AG08395 (cell line): ENCODE data around the gene F10.
A peak's percentile ranks its signal among the peaks of the same experiment; 100 is the strongest.

Source experiments
- DNase-seq: peaks from one replicate; pipeline ENCODE4 v3.0.0; 2012; ENCODE audit warnings: mixed read lengths, low spot score

F10 gene

DNA sequence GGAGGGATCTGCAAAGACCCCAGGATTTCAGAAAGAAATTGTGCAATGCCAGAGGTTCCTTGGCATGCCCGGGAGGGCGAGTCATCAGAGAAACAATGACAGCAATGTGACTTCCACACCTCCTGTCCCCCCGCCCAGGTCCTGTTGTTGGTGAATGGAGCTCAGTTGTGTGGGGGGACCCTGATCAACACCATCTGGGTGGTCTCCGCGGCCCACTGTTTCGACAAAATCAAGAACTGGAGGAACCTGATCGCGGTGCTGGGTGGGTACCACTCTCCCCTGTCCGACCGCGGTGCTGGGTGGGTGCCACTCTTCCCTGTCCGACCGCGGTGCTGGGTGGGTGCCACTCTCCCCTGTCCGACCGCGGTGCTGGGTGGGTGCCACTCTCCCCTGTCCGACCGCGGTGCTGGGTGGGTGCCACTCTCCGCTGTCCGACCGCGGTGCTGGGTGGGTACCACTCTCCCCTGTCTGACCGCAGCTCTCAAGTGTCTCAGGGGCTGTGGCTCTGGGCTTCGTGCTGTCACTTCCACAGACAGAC lies 5.2 kb upstream of the F10 start:
- peak; percentile 52 for DNase-seq

DNA sequence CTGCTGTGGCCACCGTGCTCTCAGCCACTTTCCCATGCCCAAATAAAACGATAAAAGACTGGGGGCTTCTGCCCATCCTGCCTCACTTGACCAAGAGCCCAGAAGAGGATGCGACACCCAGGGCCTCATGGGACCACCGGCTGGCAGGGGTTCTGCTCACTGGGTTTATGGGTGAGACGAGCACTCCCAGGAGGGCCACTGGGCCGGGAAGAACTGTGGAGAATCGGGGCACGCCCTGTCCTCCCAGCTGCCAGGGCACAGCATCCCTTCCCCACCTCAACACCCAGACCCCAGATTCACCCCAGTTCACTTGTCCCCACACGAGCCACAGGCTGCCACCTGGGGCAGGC lies 4.7 kb upstream of the F10 start:
- DNase-seq, result no peak

DNA sequence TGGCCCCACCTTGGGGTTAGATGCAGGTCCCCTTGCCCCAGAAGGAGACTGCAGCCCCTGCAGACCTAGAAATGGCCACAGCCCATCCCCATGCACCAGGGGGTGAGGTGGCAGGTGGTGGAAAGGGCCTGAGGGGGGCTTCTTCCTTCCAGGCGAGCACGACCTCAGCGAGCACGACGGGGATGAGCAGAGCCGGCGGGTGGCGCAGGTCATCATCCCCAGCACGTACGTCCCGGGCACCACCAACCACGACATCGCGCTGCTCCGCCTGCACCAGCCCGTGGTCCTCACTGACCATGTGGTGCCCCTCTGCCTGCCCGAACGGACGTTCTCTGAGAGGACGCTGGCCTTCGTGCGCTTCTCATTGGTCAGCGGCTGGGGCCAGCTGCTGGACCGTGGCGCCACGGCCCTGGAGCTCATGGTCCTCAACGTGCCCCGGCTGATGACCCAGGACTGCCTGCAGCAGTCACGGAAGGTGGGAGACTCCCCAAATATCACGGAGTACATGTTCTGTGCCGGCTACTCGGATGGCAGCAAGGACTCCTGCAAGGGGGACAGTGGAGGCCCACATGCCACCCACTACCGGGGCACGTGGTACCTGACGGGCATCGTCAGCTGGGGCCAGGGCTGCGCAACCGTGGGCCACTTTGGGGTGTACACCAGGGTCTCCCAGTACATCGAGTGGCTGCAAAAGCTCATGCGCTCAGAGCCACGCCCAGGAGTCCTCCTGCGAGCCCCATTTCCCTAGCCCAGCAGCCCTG lies 4.2 kb upstream of the F10 start:
- DNase-seq, result no peak

DNA sequence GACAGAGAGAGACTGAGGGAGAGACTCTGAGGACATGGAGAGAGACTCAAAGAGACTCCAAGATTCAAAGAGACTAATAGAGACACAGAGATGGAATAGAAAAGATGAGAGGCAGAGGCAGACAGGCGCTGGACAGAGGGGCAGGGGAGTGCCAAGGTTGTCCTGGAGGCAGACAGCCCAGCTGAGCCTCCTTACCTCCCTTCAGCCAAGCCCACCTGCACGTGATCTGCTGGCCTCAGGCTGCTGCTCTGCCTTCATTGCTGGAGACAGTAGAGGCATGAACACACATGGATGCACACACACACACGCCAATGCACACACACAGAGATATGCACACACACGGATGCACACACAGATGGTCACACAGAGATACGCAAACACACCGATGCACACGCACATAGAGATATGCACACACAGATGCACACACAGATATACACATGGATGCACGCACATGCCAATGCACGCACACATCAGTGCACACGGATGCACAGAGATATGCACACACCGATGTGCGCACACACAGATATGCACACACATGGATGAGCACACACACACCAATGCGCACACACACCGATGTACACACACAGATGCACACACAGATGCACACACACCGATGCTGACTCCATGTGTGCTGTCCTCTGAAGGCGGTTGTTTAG lies 3.3 kb upstream of the F10 start:
- no peak for DNase-seq

DNA sequence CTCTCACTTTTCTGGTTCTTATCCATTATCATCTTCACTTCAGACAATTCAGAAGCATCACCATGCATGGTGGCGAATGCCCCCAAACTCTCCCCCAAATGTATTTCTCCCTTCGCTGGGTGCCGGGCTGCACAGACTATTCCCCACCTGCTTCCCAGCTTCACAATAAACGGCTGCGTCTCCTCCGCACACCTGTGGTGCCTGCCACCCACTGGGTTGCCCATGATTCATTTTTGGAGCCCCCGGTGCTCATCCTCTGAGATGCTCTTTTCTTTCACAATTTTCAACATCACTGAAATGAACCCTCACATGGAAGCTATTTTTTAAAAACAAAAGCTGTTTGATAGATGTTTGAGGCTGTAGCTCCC lies 2.8 kb upstream of the F10 start:
- DNase-seq, result no peak

DNA sequence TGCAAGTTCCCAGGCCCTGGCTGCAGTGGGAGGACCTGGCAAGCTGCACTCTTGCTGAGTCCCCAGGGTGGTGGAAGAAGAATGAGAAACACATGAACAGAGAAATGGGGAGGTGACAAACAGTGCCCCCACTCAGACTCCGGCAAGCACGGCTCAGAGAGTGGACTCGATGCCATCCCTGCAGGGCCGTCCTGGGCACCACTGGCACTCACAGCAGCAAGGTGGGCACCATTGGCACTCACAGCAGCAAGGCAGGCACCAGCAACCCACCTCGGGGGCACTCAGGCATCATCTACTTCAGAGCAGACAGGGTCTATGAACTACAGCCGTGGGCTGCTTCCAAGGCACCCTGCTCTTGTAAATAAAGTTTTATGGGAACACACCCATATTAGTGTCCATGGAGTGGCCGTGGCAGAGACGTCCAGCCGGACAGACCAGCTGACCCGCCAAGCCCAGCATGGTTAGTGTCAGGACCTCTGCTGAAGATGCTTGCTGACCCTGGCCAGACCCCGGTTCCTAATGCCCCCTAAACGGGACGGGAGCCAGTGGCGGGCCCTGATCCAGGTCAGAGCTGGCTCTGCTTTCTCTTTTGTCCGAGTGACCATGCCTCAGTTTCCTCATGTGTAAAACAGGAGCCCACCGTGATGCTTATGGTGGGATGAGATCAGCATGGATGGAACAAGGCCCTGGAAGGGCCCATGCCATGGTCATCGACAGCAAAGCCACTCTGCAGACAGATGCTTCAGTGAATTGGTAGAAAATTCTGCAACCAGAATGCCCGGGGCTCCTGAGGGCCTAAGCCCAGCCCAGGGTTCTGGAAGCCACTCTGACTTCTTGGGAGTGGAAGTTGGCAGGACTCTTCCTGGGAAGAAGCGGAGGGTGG lies 2.1 kb upstream of the F10 start:
- no peak for DNase-seq

DNA sequence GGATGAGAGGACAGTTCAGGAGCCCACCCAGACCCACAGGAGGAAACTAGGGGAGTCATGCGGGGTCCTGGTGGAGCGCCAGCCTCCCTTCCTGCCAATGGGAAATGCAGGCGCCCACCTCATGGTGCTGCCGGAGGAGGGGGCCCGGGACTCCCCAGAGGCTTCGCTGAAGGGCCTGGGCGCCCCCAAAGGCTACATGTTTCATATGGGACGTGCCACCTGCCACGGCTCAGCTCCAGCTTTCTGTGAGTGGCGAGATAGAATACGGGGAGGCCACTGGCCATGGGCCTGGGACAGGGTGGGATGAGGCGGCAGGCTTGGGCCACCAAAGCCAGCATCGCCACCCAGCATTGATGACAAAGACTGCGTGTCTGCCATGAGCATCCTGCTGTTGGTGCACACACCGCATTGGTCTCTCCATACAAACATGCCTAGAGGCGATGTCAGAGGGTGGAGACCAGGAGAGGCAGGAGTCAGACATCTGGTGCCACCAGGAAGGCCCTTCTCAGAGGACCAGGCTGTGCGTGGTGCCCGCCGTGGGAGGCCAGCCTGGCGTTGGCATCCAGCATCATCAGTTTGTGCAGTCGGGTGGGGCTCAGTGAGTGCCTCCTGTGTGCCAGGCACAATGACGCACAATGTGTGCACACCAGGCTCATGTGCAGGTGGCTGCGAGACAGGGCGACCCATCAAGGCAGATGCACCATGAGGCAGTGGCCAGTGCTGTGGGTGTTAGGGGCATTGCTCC lies 1.2 kb upstream of the F10 start:
- no peak for DNase-seq

DNA sequence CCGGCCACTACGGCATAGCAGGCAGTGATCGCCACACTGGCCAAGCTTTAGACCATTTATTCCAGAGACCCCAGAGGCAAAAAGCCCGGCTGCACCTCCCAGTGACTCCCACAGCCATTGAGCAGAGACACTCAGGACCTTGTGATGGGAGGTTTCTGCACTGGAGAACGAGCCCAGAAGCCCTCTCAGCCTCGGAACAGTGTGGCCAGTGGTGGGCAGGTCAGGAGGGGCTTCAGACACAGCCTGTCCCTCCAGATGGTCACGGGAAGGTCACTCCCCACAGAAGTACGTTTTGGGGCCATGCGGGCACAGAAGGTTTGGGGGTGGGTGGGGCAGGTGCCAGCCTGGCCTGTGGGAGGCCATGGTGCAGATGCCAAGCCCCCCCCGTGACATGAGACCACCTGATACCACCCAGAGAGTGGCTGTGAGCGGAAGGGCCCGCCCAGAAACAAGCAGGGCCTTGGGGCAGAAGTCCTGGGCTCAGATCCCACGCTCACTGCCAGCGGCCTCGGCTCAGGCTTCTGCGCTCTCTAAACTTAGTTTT lies 599 bp upstream of the F10 start:
- DNase-seq, result no peak

DNA sequence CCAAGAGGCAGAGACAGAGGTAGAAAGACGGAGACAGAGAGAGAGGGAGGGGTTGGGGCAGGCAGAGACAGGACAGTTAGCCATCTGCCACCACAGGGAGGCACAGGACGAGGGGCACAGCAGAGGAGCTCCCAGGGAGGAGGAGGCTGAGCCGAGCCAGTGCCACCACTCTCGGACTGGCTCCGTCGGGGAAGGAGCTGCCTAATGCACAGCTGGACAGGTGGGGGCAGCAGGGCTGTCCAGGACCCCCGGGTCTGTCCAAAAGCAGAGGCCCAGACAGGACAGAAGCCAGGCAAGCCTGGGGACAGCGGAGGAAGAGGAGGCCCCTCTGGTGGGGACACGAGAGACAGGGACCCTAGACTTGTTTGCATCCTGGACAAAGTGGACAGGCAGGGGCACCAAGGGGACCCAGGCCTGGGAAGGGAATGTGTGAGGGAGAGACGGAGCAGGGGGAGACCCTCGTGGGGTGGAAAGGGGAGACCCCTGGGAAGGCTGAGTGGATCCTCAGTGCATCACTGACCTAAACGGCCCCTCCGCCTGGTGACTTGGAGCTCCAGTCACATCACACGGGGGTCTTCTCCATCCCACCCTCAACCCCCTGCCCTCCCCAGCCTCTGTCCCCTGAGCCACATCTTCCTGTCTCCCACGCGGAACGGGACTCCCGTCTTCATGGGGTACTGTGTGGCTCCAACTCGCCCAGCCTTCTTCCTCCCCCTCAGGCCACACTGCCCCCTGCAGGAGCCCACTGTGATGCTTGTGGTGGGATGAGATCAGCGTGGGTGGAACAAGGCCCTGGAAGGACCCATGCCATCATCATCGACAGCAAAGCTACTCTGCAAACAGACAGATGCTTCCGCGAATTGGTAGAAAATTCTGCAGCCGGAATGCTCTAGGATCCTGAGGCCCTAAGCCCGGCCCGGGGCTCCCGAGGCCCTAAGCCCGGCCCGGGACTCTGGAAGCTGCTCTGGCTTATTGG lies 915 bp downstream of the F10 start:
- DNase-seq, result peak; percentile 60

DNA sequence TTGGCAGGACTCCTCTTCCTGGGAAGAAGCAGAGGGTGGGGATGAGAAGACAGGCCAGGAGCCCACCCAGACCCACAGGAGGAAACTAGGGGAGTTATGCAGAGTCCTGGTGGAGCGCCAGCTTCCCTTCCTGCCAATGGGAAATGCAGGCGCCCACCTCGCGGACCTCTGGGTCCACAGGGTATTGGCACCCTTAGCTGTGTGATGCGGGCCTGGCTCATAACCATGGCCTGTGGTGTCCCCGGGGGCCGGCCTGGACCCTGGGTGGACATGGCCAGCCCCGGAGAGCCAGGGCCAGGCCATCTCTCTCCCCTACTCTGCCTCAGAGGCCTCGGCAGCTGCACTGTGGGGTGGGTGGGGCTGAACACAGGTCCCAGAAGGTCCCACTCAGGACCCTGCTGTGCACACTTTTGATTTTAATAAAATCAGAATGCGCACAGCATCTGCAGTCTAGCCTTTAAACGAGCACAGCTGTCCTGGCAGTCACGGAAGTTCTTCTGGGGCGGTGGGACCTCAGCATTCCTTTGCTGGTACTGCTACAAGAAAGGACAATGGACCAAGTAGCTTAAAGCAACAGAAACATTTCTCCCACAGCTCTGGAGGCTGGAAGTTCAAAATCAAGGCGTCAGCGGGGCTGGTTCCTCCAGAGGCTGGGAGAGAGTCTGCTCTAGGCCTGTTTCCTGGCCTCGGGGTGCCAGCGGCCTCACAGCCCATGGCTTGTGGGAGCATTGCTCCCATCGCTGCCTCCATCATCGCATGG lies 1.8 kb downstream of the F10 start:
- DNase-seq, result no peak

DNA sequence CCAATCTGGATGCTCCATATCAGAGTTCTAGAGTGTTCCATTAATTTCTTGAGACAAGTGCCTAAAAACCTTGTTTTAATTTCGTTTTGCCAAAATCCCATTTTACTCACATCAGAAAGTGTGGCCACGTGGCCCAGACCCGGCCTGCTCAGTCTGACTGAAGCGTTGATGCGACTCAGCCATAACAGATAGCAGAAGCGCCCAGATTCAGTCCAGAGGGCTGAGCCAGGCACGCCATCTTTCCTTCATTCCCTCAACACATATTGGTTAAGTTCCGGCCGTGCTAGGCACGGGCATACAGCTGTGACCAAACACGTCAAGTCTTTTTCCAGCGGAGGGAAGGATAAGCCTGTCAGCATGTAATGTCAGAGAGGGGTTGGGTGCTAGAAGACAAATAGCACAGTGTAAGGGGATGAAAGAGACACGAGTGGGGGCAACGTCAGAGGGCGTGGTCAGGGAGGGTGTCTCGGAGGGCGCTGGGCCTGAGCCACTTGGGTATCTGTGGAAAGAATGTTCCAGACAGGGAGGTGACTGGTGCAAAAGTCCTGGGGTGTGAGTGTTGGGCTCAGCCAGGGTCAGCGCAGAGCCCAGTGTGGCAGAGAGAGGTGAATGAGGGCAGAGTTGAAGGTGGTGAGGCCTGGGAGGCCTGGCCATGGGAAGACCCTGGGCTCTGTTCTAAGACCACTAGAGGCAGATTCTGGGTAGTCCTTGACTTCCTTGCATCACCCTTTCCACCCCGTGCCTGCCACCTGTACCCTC lies 3.1 kb downstream of the F10 start:
- DNase-seq, result no peak

DNA sequence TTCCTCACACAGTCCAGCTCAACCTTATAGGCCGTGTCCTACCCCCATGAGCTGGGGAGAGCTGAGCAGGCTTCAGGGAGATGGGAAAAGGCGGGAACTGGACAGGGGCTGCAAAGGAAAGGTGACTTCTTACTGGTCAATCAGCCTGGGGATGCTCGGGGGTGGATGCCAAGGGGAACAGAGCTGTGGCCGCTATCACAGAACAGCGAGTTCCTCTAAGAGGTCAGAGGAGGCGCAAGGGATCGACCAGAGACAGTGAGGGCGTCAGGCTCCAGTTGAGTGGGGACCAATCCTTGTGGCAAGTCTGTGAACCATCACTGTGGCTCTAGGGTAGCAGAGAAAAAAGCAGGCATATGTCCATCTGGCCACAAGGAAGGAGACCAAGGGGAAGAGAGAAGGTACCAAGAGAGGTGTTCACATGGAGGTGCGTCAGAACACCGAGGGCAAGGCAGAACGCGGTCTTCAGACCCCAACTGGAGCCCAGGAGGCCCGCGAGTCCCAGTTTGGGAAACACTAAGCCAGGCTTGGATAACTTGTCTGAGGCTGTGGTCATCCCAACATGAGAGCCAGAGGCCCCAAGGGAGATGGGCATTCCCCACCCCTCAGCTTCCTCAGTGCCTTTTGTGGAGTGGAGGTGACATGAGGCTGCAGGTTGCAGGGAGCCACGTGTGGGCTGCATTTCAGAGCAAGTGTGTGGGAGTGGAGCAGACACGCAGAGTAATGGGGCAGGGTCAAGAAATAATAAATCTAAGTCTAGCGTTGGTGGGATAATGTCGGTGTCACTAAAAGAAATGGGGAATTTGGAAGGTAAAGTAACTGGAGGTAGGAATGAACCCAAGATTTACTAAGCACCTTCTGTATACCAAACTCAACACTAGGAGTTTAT lies 3.9 kb downstream of the F10 start:
- DNase-seq, result no peak

DNA sequence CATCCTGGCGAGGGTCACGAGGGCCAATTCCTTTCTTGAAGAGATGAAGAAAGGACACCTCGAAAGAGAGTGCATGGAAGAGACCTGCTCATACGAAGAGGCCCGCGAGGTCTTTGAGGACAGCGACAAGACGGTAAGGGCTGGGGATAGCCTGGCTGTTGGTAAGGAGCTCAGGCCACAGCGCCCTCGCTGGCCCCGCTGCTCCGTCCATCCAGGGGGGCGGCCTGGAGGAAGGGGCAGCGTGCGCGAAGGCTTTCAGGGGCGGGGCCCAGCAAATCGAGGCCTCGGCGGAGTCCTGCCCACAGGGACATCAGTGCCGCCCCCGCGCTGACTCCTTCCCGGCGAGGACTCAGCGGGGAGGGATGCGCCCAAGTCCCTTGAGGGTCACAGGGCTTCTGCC lies 6.9 kb downstream of the F10 start:
- no peak for DNase-seq

DNA sequence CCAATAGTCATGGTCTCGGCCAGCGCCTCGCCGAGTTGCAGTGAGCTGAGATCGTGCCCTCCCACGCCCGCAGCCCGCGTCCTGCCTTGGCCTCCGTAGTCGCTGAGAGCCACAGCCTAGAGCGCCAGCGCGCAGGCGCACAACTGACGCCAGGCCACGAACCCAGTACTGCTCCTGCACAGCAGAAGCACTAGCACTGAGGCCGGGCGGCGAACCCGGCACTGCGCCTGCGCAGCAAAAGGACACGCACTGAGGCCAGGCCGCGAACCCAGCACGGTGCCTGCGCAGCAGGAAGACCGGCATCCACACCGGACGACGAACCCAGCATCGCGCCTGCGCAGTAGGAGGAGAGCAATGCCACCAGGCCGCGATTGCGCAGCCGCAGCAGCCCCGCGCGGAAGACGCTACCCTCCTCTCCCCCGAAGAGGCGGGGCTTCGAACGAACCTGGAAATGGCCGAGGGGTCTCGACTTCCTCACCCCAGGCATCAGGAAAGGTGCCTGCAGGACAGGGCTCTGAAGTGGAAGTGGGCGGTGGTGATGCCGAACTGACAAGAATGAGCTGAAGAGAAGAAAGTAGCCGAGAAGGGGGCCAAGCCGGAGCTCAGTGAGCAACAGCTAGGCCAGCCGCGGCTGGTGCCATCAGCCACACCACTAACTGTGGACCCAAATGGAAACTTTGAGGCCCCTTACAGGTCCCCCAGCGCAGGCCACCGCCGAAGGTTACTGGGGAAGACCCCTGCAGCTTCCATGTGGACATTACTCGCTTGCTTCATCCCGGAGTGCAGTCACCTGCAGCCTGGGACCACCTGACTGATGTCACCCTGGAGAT lies 7.5 kb downstream of the F10 start:
- DNase-seq, result no peak

DNA sequence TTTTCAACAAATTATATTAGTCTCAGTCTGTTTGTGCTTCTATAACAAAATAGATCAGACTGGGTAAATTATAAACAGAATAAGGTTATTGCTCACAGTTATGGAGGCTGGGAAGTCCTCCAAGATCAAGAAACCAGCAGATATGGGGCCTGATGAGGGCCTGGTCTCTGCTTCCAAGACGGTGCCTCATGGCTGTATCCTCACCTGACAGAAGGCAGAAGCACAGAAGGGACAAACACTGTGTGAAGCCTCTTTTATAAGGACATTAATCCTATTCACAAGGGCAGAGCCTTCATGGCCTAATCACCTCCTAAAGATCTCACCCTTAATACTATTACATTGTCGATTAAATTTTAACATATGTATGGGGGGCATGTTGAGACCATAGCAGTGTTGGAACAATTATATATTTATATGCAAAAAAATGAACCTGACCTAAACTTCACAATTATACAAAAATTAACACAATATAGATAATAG lies 12.7 kb downstream of the F10 start:
- no peak for DNase-seq

DNA sequence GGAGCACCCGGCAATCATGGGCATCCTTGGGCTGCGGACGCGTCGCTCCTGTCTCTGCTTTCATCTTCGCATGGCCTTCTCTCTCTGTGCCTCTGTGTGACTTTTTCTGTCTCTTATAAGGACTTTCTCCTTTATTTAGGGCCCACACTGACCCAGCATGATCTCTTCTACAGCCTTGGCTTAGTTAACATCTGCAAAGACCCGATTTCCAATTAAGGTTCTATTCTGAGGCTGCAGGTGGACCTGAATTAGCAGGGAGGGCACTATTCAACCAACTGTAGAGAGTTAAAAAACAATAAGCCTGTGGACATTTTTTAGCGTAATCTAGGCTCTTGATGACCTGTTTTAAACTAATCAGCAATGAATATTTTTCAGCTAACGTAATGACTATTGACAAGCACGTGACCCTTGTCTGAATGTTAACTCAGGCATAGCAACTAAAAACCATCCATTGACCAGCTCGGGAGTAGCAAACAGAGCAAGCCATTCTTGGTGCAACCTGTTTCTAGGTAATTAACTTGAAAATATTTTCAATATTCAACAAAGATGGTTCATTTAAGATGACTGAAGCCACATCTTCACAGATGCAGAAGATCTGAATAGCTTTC lies 15.2 kb downstream of the F10 start:
- no peak for DNase-seq
